K562 (cell line): ENCODE data around the gene SKIL. TPM values are rescaled to one million over a fixed set of nuclear protein-coding genes. Genes with fewer than 3 reads are reported as not detected.

Experiments used
- ATAC-seq: fragments of 200-7000 bp; cut with Tn5 transposase; 3 replicates; pipeline ENCODE4 v1.9.1; 2020; ENCODE audit warnings: moderate library complexity
- BruUV-seq: library from RNA; stranded (reverse); fragments of 400-500 nt; replicated peaks from 2 replicates; lab custom pipeline; 2021; lab: Mats Ljungman, UMichigan
- CTCF ChIA-PET: fragments of 300-600 bp; formaldehyde crosslinking; extraction: SDS; loops from one replicate; lab custom pipeline; 2021; ENCODE audit warnings: low intra/inter-chr PET ratio; lab: Yijun Ruan, JAX
- POLR2A ChIA-PET: fragments of 300-600, 350-650 bp; sonication (Branson Sonifier 250); formaldehyde crosslinking; extraction: SDS; loops from one replicate; lab custom pipeline; 2021; ENCODE audit warnings: antibody characterized with exemption, inconsistent platforms; lab: Yijun Ruan, JAX
- DNase-seq, 4 experiments: peaks; one replicate each; pipeline versions ENCODE4 v3.0.0 to v3.0.0-alpha.2; 2011 to 2018; ENCODE audit warnings: low spot score in 3 of 4, mixed read lengths in 3 of 4; ENCODE audit errors: extremely low read depth in 1 of 4
- FAIRE-seq: peaks from 2 replicates; lab custom pipeline; 2011; peaks lifted over from hg19 to GRCh38; lab: Jason Lieb, UNC
- H2AFZ ChIP-seq: 2 replicates; pipeline ENCODE4 v1.6.0; 2011; ENCODE audit warnings: low read depth, low read length, control low read depth, inconsistent platforms
- H3K27ac ChIP-seq: fragments of 200-600 bp; 3 replicates; pipeline ENCODE4 v1.8.0; 2011; ENCODE audit warnings: low read depth, mild to moderate bottlenecking, control low read depth, inconsistent platforms, low read length, moderate library complexity, mixed read lengths; ENCODE audit errors: extremely low read depth
- H3K27me3 ChIP-seq, 2 experiments: fragments of 300-600 bp in 1 of 2; 2 replicates in 1 of 2; 3 replicates in 1 of 2; pipeline versions ENCODE4 v1.6.0 to v1.8.0; 2011; ENCODE audit warnings: inconsistent platforms in 2 of 2, low read length in 2 of 2, mild to moderate bottlenecking in 1 of 2, mixed read lengths in 1 of 2, moderate library complexity in 1 of 2; ENCODE audit not compliant: control insufficient read depth in 2 of 2, insufficient read depth in 2 of 2
- H3K36me3 ChIP-seq: fragments of 300-600 bp; 3 replicates; pipeline ENCODE4 v1.8.0; 2011; ENCODE audit warnings: mild to moderate bottlenecking, low read length, inconsistent platforms; ENCODE audit not compliant: control insufficient read depth, insufficient read depth
- H3K4me1 ChIP-seq, 2 experiments: fragments of 200-600 bp in 1 of 2; replicated peaks in 1 of 2; 2 replicates in 1 of 2; 3 replicates in 1 of 2; pipeline versions ENCODE4 v1.5.1 to v1.8.0; 2011; ENCODE audit warnings: inconsistent platforms in 2 of 2, low read length in 2 of 2, mild to moderate bottlenecking in 1 of 2, mixed read lengths in 1 of 2, moderate library complexity in 1 of 2; ENCODE audit not compliant: control insufficient read depth in 2 of 2, insufficient read depth in 2 of 2
- H3K4me2 ChIP-seq: 2 replicates; pipeline ENCODE4 v1.6.1; 2011; ENCODE audit warnings: low read length, control low read depth, inconsistent platforms, mixed read lengths; ENCODE audit not compliant: insufficient read depth
- H3K4me3 ChIP-seq: fragments of 200-600 bp; sonication (generic), shearing (Covaris generic); 2 replicates; pipeline ENCODE4 v1.5.1; 2016; ENCODE audit warnings: control low read depth, inconsistent platforms
- H3K79me2 ChIP-seq: fragments of 200-600 bp; 3 replicates; pipeline ENCODE4 v1.8.0; 2011; ENCODE audit warnings: low read length, inconsistent platforms; ENCODE audit not compliant: control insufficient read depth, insufficient read depth
- H3K9ac ChIP-seq, 2 experiments: 2 replicates each; pipeline versions ENCODE4 v1.6.0 to v1.6.1; 2011; ENCODE audit warnings: low read depth in 2 of 2, low read length in 2 of 2, control low read depth in 1 of 2, inconsistent platforms in 1 of 2, mild to moderate bottlenecking in 1 of 2, mixed read lengths in 1 of 2; ENCODE audit not compliant: insufficient read depth in 1 of 2
- H3K9me1 ChIP-seq: one replicate; pipeline ENCODE4 v1.6.0; 2011; ENCODE audit warnings: inconsistent platforms, mild to moderate bottlenecking, low read length, moderate library complexity; ENCODE audit not compliant: control insufficient read depth, insufficient read depth
- H3K9me3 ChIP-seq: replicated peaks from 2 replicates; pipeline ENCODE4 v1.5.1; 2011; ENCODE audit warnings: low read depth, low read length, inconsistent platforms; ENCODE audit not compliant: control insufficient read depth, insufficient read depth
- H4K20me1 ChIP-seq: replicated peaks from 2 replicates; pipeline ENCODE4 v1.6.1; 2011; ENCODE audit warnings: low read length, inconsistent platforms, mixed read lengths; ENCODE audit not compliant: control insufficient read depth, insufficient read depth
- MED1 ChIP-seq: sonication (generic); formaldehyde crosslinking; IDR thresholded peaks from 2 replicates; pipeline ENCODE4 v1.8.1; 2023; ENCODE audit warnings: missing genetic modification reagents, borderline replicate concordance
- MIER1 ChIP-seq: fragments of 450-650 bp; IDR thresholded peaks from 2 replicates; pipeline ENCODE4 v1.6.1; 2016; ENCODE audit warnings: antibody characterized with exemption, mild to moderate bottlenecking, low read depth
- ZKSCAN3 ChIP-seq: fragments of 250-450 bp; sonication (Bioruptor Pico); IDR thresholded peaks from 2 replicates; pipeline ENCODE4 v1.4.0; 2020
- WGBS: fragments of 100-300 bp; shearing (Covaris generic); methylation state at CpG from one replicate; pipeline ENCODE4 v1.1.6; 2016; ENCODE audit warnings: low coverage, mixed read lengths; ENCODE audit not compliant: insufficient coverage; ENCODE audit errors: missing lambda C conversion rate; 5-methylcytosine and 5-hydroxymethylcytosine counted together
- in situ Hi-C: fragments of 300-500 bp; cut with MboI; formaldehyde crosslinking; loops from 4 replicates; pipeline ENCODE4 v1.15.0; 2018; ENCODE audit warnings: inconsistent platforms, mixed read lengths
- intact Hi-C: fragments of 100-400 bp; cut with micrococcal nuclease; formaldehyde crosslinking; loops from 2 replicates; pipeline ENCODE4 v1.14.2; 2022
- polyA plus RNA-seq, 8 experiments: library from polyadenylated mRNA; depleted of rRNA in 4 of 8; stranded (reverse) in 5 of 8; unstranded in 3 of 8; fragments of >200 nt; fragmentation: Nextera tagmentation in 2 of 8; fragmentation: Illumina TruSeq in 1 of 8; extraction: Ambion mirVana in 2 of 8; extraction: Trizol in 1 of 8; gene quantifications; 2 replicates each; pipeline versions ENCODE4 v1.2.1 to v1.2.3, GENCODE V29; 2011 to 2014; ENCODE audit warnings: inconsistent platforms in 1 of 8, missing spikeins in 1 of 8
- total RNA-seq, 7 experiments: library from RNA; depleted of rRNA in 6 of 7; stranded (reverse); fragments of >200 nt in 6 of 7; fragmentation: Illumina TruSeq in 2 of 7; extraction: Trizol in 2 of 7; gene quantifications; 2 replicates each; pipeline versions ENCODE4 v1.2.1 to v1.2.3, GENCODE V29; 2011 to 2021; ENCODE audit warnings: low replicate concordance in 1 of 7

SKIL gene
- total and polyA plus RNA-seq, 9 of the 15 experiments (the other 6 are each of a cell fraction or from before 2014, with no cell fraction given), result 4.3 to 19.1 (median 9.7) TPM

GRCh38 chr3:170421758-170422157, 64.2 kb downstream of the SKIL start:
- Histone ChIP-seq H3K4me1 (peaks cover 15 to 17% of the 10 kb centered on the region in 2 experiments; a peak in 4 of 5 replicates), H3K27ac (no peak overlapping the region), H2AFZ (no peak overlapping the region), H3K9me1 (no peaks in the 10 kb centered on the region), H3K4me3 (no peak overlapping the region), H3K9ac (no peak overlapping the region), H4K20me1 (no peaks in the 10 kb centered on the region), H3K27me3 (no peaks in the 10 kb centered on the region), H3K36me3 (no peaks in the 10 kb centered on the region), H3K4me2 (no peak overlapping the region), H3K79me2 (no peaks in the 10 kb centered on the region), H3K9me3 (no peaks in the 10 kb centered on the region)
- TF ChIP-seq MIER1, result no peak
- TF ChIP-seq ZKSCAN3, result no peak
- FAIRE-seq (no peak), ATAC-seq (no peak), DNase-seq (no peak)
- CTCF ChIA-PET, result no interaction called here
- POLR2A ChIA-PET, result no interaction called here
- intact Hi-C loops, result no loop called here
- WGBS, result 52% methylated on average over 2 of the region's 2 CpGs
- BruUV-seq, result no TSS peak
- in situ Hi-C loops, result loop anchor here (5.0 to 10.0 kb wide), 2 partner anchors 273 to 391 kb away; no protein-coding TSS in a partner anchor

- no peaks in the 10 kb centered on the region for H3K9me3 ChIP-seq
- ChIA-PET CTCF (no interaction called here), POLR2A (interaction anchor here (0.8 kb wide), 1 partner anchor 390 kb away, joined by 3 read pairs; no protein-coding TSS in a partner anchor)
- peaks cover 15 to 17% of the 10 kb centered on the region in 2 experiments; a peak in 4 of 5 replicates for H3K4me1 ChIP-seq
- 69% methylated on average over 8 of the region's 8 CpGs for WGBS
- intact Hi-C loops (no loop called here), in situ Hi-C loops (loop anchor here (5.0 to 10.0 kb wide), 2 partner anchors 272 to 389 kb away; no protein-coding TSS in a partner anchor)
- H2AFZ ChIP-seq, result no peak overlapping the region
- no peak for TF ChIP-seq MED1
- no peak for TF ChIP-seq ZKSCAN3
- H3K36me3 ChIP-seq, result no peaks in the 10 kb centered on the region
- no peaks in the 10 kb centered on the region for H3K79me2 ChIP-seq
- no peak overlapping the region for H3K27ac ChIP-seq
- no peak for ATAC-seq
- H3K4me3 ChIP-seq, result no peak overlapping the region
- peak overlapping the region in 1 of 2 experiments; percentile 33; a peak in 1 of 4 replicates for H3K9ac ChIP-seq
- BruUV-seq, result no TSS peak
- no peak for DNase-seq
- H4K20me1 ChIP-seq, result no peaks in the 10 kb centered on the region
- no peak overlapping the region for H3K4me2 ChIP-seq
- no peak for FAIRE-seq
- H3K9me1 ChIP-seq, result no peaks in the 10 kb centered on the region
- no peaks in the 10 kb centered on the region for H3K27me3 ChIP-seq
These were observed 65.6 kb downstream of the SKIL start for GRCh38 chr3:170423001-170423615.
